Measurements from ENCODE around the gene SNX9. TPM values are rescaled to one million over a fixed set of nuclear protein-coding genes. Genes with fewer than 3 reads are reported as not detected.
"Not testable (repeated sequence)": the region's sequence is repeated elsewhere in the genome, so short reads cannot be mapped to it uniquely, and the experiment has no call there.

SNX9 gene
- polyA plus RNA-seq, 1 donor: 44.6 TPM

GRCh38 chr6:157799561-157799960 lies 23.5 kb upstream of the SNX9 start:
- not testable (repeated sequence) for H3K36me3 ChIP-seq (ENCODE audit: control insufficient read depth, insufficient read depth, low read length); H3K27ac ChIP-seq (ENCODE audit: low read length); H3K4me3 ChIP-seq (ENCODE audit: low read length); DNase-seq; H3K4me1 ChIP-seq (ENCODE audit: control insufficient read depth, insufficient read depth, low read length); H3K9me3 ChIP-seq (ENCODE audit: control insufficient read depth, low read depth, low read length); H3K27me3 ChIP-seq (ENCODE audit: control insufficient read depth, insufficient read depth, low read length)
- WGBS (ENCODE audit: insufficient coverage, low lambda C conversion rate): no CpG with 5 or more reads among the region's 3 CpGs

GRCh38 chr6:157800420-157801237 lies 22.4 kb upstream of the SNX9 start:
- no peak for DNase-seq
- Histone ChIP-seq H3K4me1 (ENCODE audit: control insufficient read depth, insufficient read depth, low read length) (no peaks in the 10 kb centered on the region), H3K36me3 (ENCODE audit: control insufficient read depth, insufficient read depth, low read length) (no peaks in the 10 kb centered on the region), H3K9me3 (ENCODE audit: control insufficient read depth, low read depth, low read length) (no peaks in the 10 kb centered on the region), H3K27me3 (ENCODE audit: control insufficient read depth, insufficient read depth, low read length) (peaks cover 2% of the 10 kb centered on the region), H3K27ac (ENCODE audit: low read length) (no peak overlapping the region), H3K4me3 (ENCODE audit: low read length) (no peak overlapping the region)
- 94% methylated on average over 2 of the region's 6 CpGs for WGBS (ENCODE audit: insufficient coverage, low lambda C conversion rate)

- Histone ChIP-seq H3K27me3 (ENCODE audit: control insufficient read depth, insufficient read depth, low read length) (peaks cover 2% of the 10 kb centered on the region), H3K36me3 (ENCODE audit: control insufficient read depth, insufficient read depth, low read length) (no peaks in the 10 kb centered on the region), H3K27ac (ENCODE audit: low read length) (no peak overlapping the region), H3K4me3 (ENCODE audit: low read length) (no peak overlapping the region), H3K4me1 (ENCODE audit: control insufficient read depth, insufficient read depth, low read length) (no peaks in the 10 kb centered on the region), H3K9me3 (ENCODE audit: control insufficient read depth, low read depth, low read length) (no peaks in the 10 kb centered on the region)
- no peak for DNase-seq
- WGBS (ENCODE audit: insufficient coverage, low lambda C conversion rate): 100% methylated on average over 1 of the region's 11 CpGs
Measured at GRCh38 chr6:157804448-157805327, 18.4 kb upstream of the SNX9 start.

GRCh38 chr6:157806131-157806855 lies 16.8 kb upstream of the SNX9 start:
- Histone ChIP-seq H3K27me3 (ENCODE audit: control insufficient read depth, insufficient read depth, low read length) (peaks cover 2% of the 10 kb centered on the region), H3K4me1 (ENCODE audit: control insufficient read depth, insufficient read depth, low read length) (no peaks in the 10 kb centered on the region), H3K9me3 (ENCODE audit: control insufficient read depth, low read depth, low read length) (no peaks in the 10 kb centered on the region), H3K4me3 (ENCODE audit: low read length) (no peak overlapping the region), H3K36me3 (ENCODE audit: control insufficient read depth, insufficient read depth, low read length) (no peaks in the 10 kb centered on the region), H3K27ac (ENCODE audit: low read length) (no peak overlapping the region)
- no CpG with 5 or more reads among the region's 3 CpGs for WGBS (ENCODE audit: insufficient coverage, low lambda C conversion rate)
- no peak for DNase-seq

GRCh38 chr6:157806856-157807215 lies 16.2 kb upstream of the SNX9 start:
- peaks cover under 1% of the 10 kb centered on the region for H3K27me3 ChIP-seq (ENCODE audit: control insufficient read depth, insufficient read depth, low read length)
- no peak overlapping the region for H3K27ac ChIP-seq (ENCODE audit: low read length)
- no peaks in the 10 kb centered on the region for H3K4me1 ChIP-seq (ENCODE audit: control insufficient read depth, insufficient read depth, low read length)
- no CpG with 5 or more reads among the region's 3 CpGs for WGBS (ENCODE audit: insufficient coverage, low lambda C conversion rate)
- no peaks in the 10 kb centered on the region for H3K9me3 ChIP-seq (ENCODE audit: control insufficient read depth, low read depth, low read length)
- no peak overlapping the region for H3K4me3 ChIP-seq (ENCODE audit: low read length)
- no peak for DNase-seq
- no peaks in the 10 kb centered on the region for H3K36me3 ChIP-seq (ENCODE audit: control insufficient read depth, insufficient read depth, low read length)

GRCh38 chr6:157808405-157808950 lies 14.6 kb upstream of the SNX9 start:
- no peaks in the 10 kb centered on the region for H3K9me3 ChIP-seq (ENCODE audit: control insufficient read depth, low read depth, low read length)
- DNase-seq: no peak

GRCh38 chr6:157809613-157810012 lies 13.4 kb upstream of the SNX9 start:
- Histone ChIP-seq H3K27ac (ENCODE audit: low read length) (no peak overlapping the region), H3K4me1 (ENCODE audit: control insufficient read depth, insufficient read depth, low read length) (no peaks in the 10 kb centered on the region), H3K9me3 (ENCODE audit: control insufficient read depth, low read depth, low read length) (no peaks in the 10 kb centered on the region), H3K4me3 (ENCODE audit: low read length) (no peak overlapping the region), H3K27me3 (ENCODE audit: control insufficient read depth, insufficient read depth, low read length) (no peaks in the 10 kb centered on the region), H3K36me3 (ENCODE audit: control insufficient read depth, insufficient read depth, low read length) (no peaks in the 10 kb centered on the region)
- no CpG with 5 or more reads among the region's 1 CpG for WGBS (ENCODE audit: insufficient coverage, low lambda C conversion rate)
- no peak for DNase-seq

More at GRCh38 chr6:157808405-157808950, 14.6 kb upstream of the SNX9 start:
- Histone ChIP-seq H3K36me3 (ENCODE audit: control insufficient read depth, insufficient read depth, low read length) (no peaks in the 10 kb centered on the region), H3K27ac (ENCODE audit: low read length) (no peak overlapping the region), H3K4me3 (ENCODE audit: low read length) (no peak overlapping the region), H3K4me1 (ENCODE audit: control insufficient read depth, insufficient read depth, low read length) (no peaks in the 10 kb centered on the region), H3K27me3 (ENCODE audit: control insufficient read depth, insufficient read depth, low read length) (no peaks in the 10 kb centered on the region)
- 100% methylated on average over 1 of the region's 2 CpGs for WGBS (ENCODE audit: insufficient coverage, low lambda C conversion rate)

GRCh38 chr6:157811137-157811475 lies 11.9 kb upstream of the SNX9 start:
- H3K4me1 ChIP-seq (ENCODE audit: control insufficient read depth, insufficient read depth, low read length): no peaks in the 10 kb centered on the region
- no peaks in the 10 kb centered on the region for H3K9me3 ChIP-seq (ENCODE audit: control insufficient read depth, low read depth, low read length)
- no peak overlapping the region for H3K27ac ChIP-seq (ENCODE audit: low read length)
- no peaks in the 10 kb centered on the region for H3K27me3 ChIP-seq (ENCODE audit: control insufficient read depth, insufficient read depth, low read length)
- no peak for DNase-seq
- H3K4me3 ChIP-seq (ENCODE audit: low read length): no peak overlapping the region
- H3K36me3 ChIP-seq (ENCODE audit: control insufficient read depth, insufficient read depth, low read length): no peaks in the 10 kb centered on the region

- H3K27ac ChIP-seq (ENCODE audit: low read length): peak overlapping the region; percentile 31
- peak; percentile 47 to 74 for DNase-seq
- no peaks in the 10 kb centered on the region for H3K9me3 ChIP-seq (ENCODE audit: control insufficient read depth, low read depth, low read length)
- no peak overlapping the region for H3K4me3 ChIP-seq (ENCODE audit: low read length)
- 50% methylated on average over 2 of the region's 3 CpGs for WGBS (ENCODE audit: insufficient coverage, low lambda C conversion rate)
- H3K36me3 ChIP-seq (ENCODE audit: control insufficient read depth, insufficient read depth, low read length): no peaks in the 10 kb centered on the region
- no peaks in the 10 kb centered on the region for H3K27me3 ChIP-seq (ENCODE audit: control insufficient read depth, insufficient read depth, low read length)
- no peaks in the 10 kb centered on the region for H3K4me1 ChIP-seq (ENCODE audit: control insufficient read depth, insufficient read depth, low read length)
Measured at GRCh38 chr6:157811476-157812173, 11.4 kb upstream of the SNX9 start.

All from large intestine (tissue), 3 donors.